ENCODE data around the gene SLC38A4. TPM values are rescaled to one million over a fixed set of nuclear protein-coding genes. Genes with fewer than 3 reads are reported as not detected.

Gene SLC38A4
- total RNA-seq, 1 experiment from 2014 or later = 0.12 TPM

DNA sequence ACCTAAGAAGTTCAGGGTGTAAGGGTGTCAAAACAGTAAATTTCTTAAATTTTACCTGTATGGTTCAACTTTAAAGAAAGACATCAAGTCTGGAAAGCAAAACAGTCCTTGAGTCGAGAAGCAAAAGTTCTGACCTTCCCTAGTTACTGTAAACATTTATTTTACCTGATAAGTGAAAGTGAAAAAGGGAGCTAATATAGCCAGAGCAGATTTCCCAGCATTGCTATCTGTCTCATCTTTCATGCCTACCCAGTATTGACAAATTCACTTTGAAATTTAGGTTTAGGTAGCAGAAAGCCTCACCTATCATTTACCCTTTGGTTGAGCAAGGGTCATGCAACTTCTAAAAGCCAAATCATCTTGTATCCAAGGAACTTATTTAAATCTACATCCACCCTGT is 24.5 kb downstream of the SLC38A4 start:
- Mint-ChIP-seq H3K36me3 (ENCODE audit: insufficient read depth, unreplicated experiment) (no peaks in the 10 kb centered on the region), H3K9me3 (ENCODE audit: unreplicated experiment) (no peaks in the 10 kb centered on the region), H3K4me3 (ENCODE audit: unreplicated experiment) (no peak overlapping the region), H3K4me1 (ENCODE audit: insufficient read depth, unreplicated experiment) (no peaks in the 10 kb centered on the region), H3K27me3 (ENCODE audit: insufficient read depth, unreplicated experiment) (no peaks in the 10 kb centered on the region), H3K27ac (ENCODE audit: low read depth, unreplicated experiment) (no peak overlapping the region)
- TF ChIP-seq CTCF (IDR thresholded peaks at IDR 0.05; ENCODE audit: unreplicated experiment) = no peak
- ChIA-PET CTCF (interaction anchor here (1.1 kb wide), 1 partner anchor 29 kb away, joined by 3 read pairs; no protein-coding TSS in a partner anchor), POLR2A (interaction anchor here (0.6 kb wide), 1 partner anchor 36 kb away, joined by 3 read pairs; no protein-coding TSS in a partner anchor)
- DNase-seq (ENCODE audit: unreplicated experiment) = no peak
- BruUV-seq (replicated peaks) = no TSS peak
- intact Hi-C loops (cut with micrococcal nuclease) = no loop called here

DNA sequence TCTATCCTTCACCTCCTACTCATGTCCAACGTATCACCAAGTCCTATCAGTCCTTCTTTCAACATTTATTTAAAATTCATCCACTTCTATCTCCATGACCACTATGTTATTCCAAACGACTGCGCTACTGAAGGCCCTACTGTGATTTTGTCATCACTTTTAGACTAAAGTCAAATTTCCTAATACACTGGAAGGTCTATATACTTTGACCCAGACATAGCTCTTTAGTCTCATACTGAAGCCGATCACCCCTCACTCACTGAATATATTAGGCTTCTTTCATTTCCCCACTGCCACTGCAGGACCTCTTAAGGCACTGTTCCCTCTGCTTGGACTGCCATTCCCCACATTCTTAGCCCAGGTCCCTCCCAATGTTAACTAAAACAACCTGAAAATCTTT is 25.6 kb downstream of the SLC38A4 start:
- Mint-ChIP-seq H3K4me3 (ENCODE audit: unreplicated experiment) (no peak overlapping the region), H3K36me3 (ENCODE audit: insufficient read depth, unreplicated experiment) (no peaks in the 10 kb centered on the region), H3K9me3 (ENCODE audit: unreplicated experiment) (no peaks in the 10 kb centered on the region), H3K27ac (ENCODE audit: low read depth, unreplicated experiment) (no peak overlapping the region), H3K4me1 (ENCODE audit: insufficient read depth, unreplicated experiment) (no peaks in the 10 kb centered on the region), H3K27me3 (ENCODE audit: insufficient read depth, unreplicated experiment) (no peaks in the 10 kb centered on the region)
- no peak for TF ChIP-seq CTCF (IDR thresholded peaks at IDR 0.05; ENCODE audit: unreplicated experiment)
- POLR2A ChIA-PET = no interaction called here
- intact Hi-C loops (cut with micrococcal nuclease) = no loop called here
- DNase-seq (ENCODE audit: unreplicated experiment) = no peak
- no TSS peak for BruUV-seq (replicated peaks)
- CTCF ChIA-PET = no interaction called here

GRCh38 chr12:46798648-46799047 is 27.1 kb downstream of the SLC38A4 start:
- no peaks in the 10 kb centered on the region for H3K9me3 Mint-ChIP-seq (ENCODE audit: unreplicated experiment)
- no peak for DNase-seq (ENCODE audit: unreplicated experiment)
- H3K27me3 Mint-ChIP-seq (ENCODE audit: insufficient read depth, unreplicated experiment) = no peaks in the 10 kb centered on the region
- BruUV-seq (replicated peaks) = no TSS peak
- intact Hi-C loops (cut with micrococcal nuclease) = no loop called here
- H3K4me1 Mint-ChIP-seq (ENCODE audit: insufficient read depth, unreplicated experiment) = peaks cover 5% of the 10 kb centered on the region
- ChIA-PET POLR2A (no interaction called here), CTCF (interaction anchor here (0.6 kb wide), 1 partner anchor 95 kb away, joined by 3 read pairs; no protein-coding TSS in a partner anchor)
- H3K36me3 Mint-ChIP-seq (ENCODE audit: insufficient read depth, unreplicated experiment) = no peaks in the 10 kb centered on the region
- no peak overlapping the region for H3K27ac Mint-ChIP-seq (ENCODE audit: low read depth, unreplicated experiment)
- H3K4me3 Mint-ChIP-seq (ENCODE audit: unreplicated experiment) = no peak overlapping the region
- TF ChIP-seq CTCF (IDR thresholded peaks at IDR 0.05; ENCODE audit: unreplicated experiment) = no peak

DNA sequence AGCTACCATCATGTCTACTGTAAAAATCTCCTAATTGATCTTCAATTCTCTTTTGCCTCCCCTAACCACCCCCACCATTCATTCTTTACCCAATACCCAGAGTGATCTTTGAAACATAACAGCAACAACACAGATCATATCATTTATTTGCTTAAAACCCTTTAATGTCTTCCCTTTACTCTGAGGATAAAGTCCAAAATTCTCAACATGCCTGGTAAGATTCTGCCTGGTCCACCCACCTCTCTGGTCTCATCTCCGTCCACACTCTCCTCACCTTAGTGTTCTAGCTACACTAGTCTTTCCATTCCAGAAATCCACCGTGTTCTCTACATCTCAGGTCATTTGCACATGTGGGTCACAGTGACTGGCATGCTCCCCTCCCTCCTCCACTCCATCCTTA is 27.7 kb downstream of the SLC38A4 start:
- Mint-ChIP-seq H3K4me1 (ENCODE audit: insufficient read depth, unreplicated experiment) (peaks cover 10% of the 10 kb centered on the region), H3K27me3 (ENCODE audit: insufficient read depth, unreplicated experiment) (no peaks in the 10 kb centered on the region), H3K9me3 (ENCODE audit: unreplicated experiment) (no peaks in the 10 kb centered on the region), H3K4me3 (ENCODE audit: unreplicated experiment) (no peak overlapping the region), H3K36me3 (ENCODE audit: insufficient read depth, unreplicated experiment) (no peaks in the 10 kb centered on the region), H3K27ac (ENCODE audit: low read depth, unreplicated experiment) (no peak overlapping the region)
- ChIA-PET POLR2A (interaction anchor here (0.7 kb wide), 1 partner anchor 535 kb away, joined by 3 read pairs; no protein-coding TSS in a partner anchor), CTCF (no interaction called here)
- DNase-seq (ENCODE audit: unreplicated experiment) = no peak
- no peak for TF ChIP-seq CTCF (IDR thresholded peaks at IDR 0.05; ENCODE audit: unreplicated experiment)
- no TSS peak for BruUV-seq (replicated peaks)
- intact Hi-C loops (cut with micrococcal nuclease) = no loop called here
